Kidney (tissue), 2 donors: ENCODE data around the gene MGARP. TPM values are rescaled to one million over a fixed set of nuclear protein-coding genes. Genes with fewer than 3 reads are reported as not detected.

Experiments
- polyA plus RNA-seq: library from polyadenylated mRNA; stranded (reverse); fragments of 350-450 nt; fragmentation: Illumina TruSeq; extraction: RNeasy Lipid Tissue Mini Kit (QIAGEN cat#74804); gene quantifications from one replicate; pipeline ENCODE4 v1.2.3, GENCODE V29; 2014; ENCODE audit warnings: low read depth, low replicate concordance; ENCODE audit not compliant: insufficient read depth
- total RNA-seq: library from RNA; stranded (reverse); fragmentation: NEBNext Ultra II Directional; extraction: Animal tissue kit (Norgen Biotek cat#: 25700); gene quantifications from one replicate; pipeline ENCODE4 v1.2.1, GENCODE V29; 2021
- donor health status: DM: yes; HTN: yes; CAD: no.

Gene MGARP
- total and polyA plus RNA-seq, 2 donors from 2014 or later, result 0.25 to 4.3 TPM

Other genes starting within 250 kb of the MGARP start
- gene ELF2, start 103.0 kb downstream of the MGARP start, total RNA-seq, result 58.5 TPM
- gene ELF2, start 103.0 kb downstream of the MGARP start, polyA plus RNA-seq, result 12.8 TPM
- 38.8 TPM for gene NAA15, start 21.3 kb upstream of the MGARP start, total RNA-seq
- gene NAA15, start 21.3 kb upstream of the MGARP start, polyA plus RNA-seq, result 7.0 TPM
- gene NDUFC1, start 22.3 kb upstream of the MGARP start, total RNA-seq, result 75.9 TPM
- gene NDUFC1, start 22.3 kb upstream of the MGARP start, polyA plus RNA-seq, result 378 TPM
- 9.8 TPM for gene RAB33B, start 173.9 kb upstream of the MGARP start, total RNA-seq
- gene RAB33B, start 173.9 kb upstream of the MGARP start, polyA plus RNA-seq, result 2.5 TPM